KG1 (cell line): ENCODE measurements around the gene FAM13C.
A peak's percentile ranks its signal among the peaks of the same experiment; 100 is the strongest.
"Not testable (repeated sequence)": the region's sequence is repeated elsewhere in the genome, so short reads cannot be mapped to it uniquely, and the experiment has no call there.

Source experiments
- DNase-seq: peaks from one replicate; lab custom pipeline; 2025; lab: John Stamatoyannopoulos, UW

FAM13C gene

GRCh38 chr10:59276919-59277318 lies 85.4 kb downstream of the FAM13C start:
- DNase-seq: no peak

DNA sequence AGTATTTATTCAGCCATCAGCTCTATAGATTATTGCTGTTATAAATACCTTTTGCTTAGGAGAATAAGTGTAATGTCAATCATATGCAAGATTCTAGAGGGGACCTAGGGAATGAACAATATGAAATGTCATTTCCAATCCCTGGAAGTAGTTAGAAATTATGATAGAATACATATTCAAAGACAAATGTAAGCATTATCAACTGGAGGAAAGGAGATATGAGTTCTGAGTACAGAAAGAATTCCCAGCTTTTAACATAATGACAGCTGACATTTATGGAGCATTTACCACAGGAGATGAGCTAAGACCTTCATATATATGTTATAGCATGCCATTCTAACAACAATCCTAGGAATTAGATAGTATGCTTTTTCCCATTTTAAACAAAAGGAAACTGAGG lies 86.2 kb downstream of the FAM13C start:
- DNase-seq: no peak

DNA sequence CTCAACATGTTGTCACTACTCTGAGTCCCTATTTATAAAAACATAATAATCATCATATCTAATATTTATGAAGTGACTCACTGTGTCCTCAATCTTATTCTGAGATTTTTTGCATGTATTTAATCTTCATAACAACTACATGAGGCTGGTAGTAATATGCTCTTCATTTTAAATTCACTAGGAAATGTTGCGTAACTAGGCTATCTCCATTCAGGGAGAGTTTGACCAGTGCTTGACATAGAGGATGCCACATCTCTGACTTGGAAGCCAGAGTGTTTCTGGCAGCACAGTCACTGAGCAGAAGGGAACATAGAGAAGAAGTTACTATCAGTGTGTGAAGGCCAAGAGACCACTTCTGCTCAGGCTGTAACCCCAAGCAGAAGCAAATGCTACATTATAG lies 88.9 kb downstream of the FAM13C start:
- no peak for DNase-seq

- DNase-seq: no peak
Observed at GRCh38 chr10:59272061-59272460, 90.3 kb downstream of the FAM13C start.

DNA sequence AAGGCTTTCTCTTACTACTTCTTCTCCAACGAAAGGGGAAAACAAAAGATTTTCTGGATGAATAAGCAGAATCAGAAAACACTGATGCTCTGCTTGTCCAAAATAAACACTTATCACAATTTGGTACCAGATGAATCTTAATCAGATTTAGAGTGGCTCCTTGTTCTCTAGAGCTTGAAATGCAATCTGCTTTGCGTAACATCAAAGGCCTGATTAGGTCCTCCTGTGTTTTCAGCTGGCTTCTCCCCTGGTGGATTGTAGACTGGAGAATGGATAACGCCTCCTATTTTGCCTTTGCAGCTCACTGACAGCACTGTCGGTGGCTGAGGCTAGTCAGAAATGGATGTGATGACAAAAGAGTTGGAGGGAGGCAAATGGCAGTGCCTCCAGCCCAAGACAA lies 91.2 kb downstream of the FAM13C start:
- DNase-seq: no peak

DNA sequence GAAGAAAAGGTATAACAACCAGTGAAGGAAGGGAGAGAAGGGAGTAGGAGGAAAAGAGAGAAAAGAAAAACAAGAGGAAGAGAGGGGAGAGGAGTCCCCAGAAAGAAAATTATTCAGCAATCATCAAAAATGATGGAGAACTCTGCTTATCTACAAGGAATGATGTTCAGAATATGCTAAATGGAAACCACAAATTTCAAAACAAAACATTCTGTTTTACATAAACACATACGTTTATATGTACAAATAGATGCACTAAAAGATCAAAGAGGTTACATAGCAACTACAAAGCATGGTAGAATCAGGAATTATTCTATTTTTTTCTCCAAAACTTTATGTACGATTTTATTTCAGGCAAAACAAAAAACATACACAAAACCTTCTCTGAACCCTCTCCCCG lies 91.9 kb downstream of the FAM13C start:
- no peak for DNase-seq

DNA sequence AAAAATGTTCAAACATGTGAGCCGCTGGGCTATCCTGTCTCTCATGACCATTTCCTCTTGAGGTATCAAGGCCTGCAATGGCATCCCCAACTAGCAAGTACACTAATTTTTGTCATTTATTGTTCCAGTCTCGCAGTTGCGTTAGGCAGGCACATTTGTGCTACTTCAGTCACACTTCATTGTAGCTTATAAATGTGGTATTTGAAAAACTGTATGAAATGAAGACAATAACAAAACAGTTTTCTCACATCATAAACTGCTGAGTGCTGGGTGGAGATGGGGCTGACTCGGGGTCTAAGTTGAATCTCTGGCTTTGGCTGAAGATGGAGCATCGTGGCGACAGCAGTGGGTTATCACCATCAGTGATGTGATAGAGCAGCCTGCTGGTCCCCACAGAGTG lies 92.7 kb downstream of the FAM13C start:
- DNase-seq: no peak

DNA sequence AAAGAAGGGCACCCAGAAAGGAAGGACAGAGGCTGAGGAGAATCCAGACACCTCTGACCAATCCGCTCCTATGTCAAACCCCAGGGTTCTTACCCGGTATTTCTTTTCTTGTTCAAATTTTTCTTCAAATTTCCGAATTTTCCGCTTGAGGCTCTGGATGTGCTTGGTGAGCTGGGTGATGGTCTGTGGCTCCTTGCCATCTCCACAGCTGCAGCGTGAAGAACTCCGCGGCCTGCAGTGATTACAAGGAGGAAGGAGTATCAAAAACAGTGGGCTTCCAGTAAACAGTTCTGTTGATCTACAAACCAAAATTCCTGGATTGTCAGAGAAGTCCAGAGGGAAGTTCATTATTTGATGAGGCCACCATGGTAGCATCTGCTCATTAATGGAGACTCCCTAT lies 93.9 kb downstream of the FAM13C start:
- no peak for DNase-seq

DNA sequence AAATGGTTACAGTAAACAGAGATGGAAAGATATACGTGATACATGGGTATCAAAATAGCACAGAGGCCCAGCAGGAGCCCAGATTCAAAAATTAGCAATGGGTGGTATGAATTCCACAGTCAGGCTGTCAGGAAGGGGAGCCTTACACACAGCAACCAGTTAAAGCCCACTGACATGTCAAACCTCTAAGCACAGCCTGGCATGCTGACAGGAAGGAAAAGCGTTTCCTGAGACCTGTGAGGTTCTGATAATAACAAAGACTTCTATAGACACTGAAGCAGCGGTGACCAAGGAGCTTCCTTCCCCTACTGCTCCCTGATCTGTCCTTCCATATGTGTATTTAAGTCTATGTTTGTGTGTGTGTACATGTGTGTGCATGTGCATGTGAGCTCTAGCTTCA lies 96.0 kb downstream of the FAM13C start:
- DNase-seq: peak; percentile 45

DNA sequence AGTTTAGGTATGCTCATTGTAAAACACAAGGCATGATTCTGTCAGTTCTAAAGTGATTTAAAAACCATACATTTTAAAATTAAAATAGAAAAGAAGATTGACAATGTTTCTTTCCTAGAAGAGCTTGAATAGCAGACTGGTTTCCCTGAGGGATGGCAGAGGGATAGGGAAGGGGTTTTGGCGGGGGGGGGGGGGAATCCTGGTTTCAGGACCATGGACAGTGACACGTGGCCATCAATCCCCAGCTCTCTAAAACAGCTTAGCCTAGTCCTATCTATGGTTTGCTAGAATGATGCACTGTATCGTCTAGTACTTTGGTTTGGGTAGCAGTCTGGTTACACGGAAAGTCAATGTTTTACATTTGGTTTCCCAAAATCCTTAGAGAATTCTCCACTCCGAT lies 97.2 kb downstream of the FAM13C start:
- DNase-seq: no peak

DNA sequence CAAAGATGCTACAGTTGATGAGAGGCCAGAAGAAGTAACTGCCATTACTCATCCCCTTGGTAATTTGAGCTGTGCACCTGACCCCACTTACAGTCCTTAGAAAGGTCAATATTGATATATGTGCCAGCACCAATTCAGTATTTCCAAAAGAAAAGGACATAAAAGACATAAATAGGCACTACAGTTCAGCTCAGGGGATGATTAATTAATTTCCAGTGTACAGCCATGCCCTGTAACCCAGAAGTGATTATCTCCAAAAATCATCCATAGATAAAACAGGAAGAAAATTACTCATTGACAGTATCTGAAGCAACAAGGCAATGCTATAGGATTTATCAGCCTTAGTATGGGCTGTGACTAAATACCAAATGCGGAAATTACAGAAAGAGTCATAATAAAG lies 103.5 kb downstream of the FAM13C start:
- DNase-seq: no peak

GRCh38 chr10:59257224-59257623 lies 105.1 kb downstream of the FAM13C start:
- no peak for DNase-seq

DNA sequence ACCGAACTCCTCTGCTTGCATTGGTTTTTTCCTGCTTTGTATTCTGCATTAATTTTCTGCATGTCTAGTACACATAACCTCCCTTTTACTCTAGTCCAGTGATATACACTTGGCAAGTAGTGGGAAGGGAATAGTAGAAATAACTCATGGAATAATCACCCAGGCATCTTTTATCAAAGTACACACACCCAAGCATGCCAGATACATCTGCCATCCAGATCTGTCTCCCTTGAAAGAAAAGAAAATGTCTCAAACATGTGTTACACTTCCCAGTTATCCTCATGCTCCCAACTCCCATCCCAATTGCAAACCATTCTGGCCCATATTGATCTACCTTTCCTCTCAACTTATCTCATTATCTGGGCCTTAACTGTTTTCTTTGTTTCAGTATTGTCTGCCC lies 106.9 kb downstream of the FAM13C start:
- DNase-seq: no peak

DNA sequence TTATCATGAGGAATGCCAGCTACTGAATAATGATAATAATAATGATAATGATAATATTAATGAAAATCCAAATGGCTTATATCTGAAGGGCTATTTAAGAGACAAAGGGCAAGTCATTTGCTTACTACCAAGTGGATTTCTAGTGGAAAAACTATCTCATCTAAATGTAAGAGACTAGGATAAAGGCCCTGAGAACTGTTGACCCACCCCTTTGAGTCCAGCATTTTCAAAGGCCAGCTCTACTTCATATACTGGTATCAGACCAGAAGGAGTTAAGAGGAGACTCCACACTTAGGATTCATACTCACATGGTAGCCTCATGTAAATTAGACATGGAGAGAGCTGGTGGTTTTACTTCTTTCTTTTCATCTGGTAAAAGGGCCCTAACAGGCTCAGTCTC lies 109.9 kb downstream of the FAM13C start:
- no peak for DNase-seq

DNA sequence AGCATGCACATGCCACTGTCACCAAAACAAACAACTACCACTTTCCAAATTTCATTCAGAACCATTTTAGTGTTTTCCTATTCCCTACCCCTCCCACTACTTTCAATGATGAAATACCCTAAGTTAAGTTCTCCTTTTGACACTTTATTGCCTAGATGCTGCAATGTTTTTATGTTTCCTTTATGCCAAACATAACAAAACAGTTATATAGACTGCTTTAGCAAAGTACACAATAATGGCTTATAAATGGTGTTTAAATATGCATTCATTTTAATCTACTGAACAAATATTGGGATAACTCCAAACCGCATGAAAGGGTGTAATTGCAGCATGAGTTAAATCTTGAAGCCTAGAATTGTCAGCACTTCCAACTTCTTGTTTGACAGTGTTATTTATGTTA lies 116.7 kb downstream of the FAM13C start:
- no peak for DNase-seq

DNA sequence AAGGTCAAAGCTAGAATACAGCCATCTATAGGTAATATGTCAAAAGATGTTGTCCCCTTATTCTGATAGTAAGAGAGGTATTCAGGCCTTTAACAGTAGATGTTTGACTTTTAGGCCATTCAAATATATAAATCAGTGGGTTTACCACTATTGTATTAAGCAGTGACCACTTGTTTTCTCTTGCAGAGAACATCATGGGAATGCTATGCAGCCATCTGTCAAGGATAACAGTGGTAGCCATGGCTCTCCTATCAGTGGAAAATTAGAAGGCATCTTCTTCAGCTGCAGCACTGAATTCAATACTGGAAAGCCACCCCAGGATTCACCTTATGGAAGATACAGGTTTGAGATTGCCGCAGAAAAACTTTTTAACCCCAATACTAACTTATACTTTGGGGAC lies 117.5 kb downstream of the FAM13C start:
- DNase-seq: no peak

GRCh38 chr10:59243611-59244195 lies 118.6 kb downstream of the FAM13C start:
- no peak for DNase-seq

GRCh38 chr10:59242991-59243390 lies 119.4 kb downstream of the FAM13C start:
- DNase-seq: no peak

GRCh38 chr10:59242057-59242456 lies 120.3 kb downstream of the FAM13C start:
- DNase-seq: no peak

GRCh38 chr10:59240582-59241183 lies 121.7 kb downstream of the FAM13C start:
- DNase-seq: peak; percentile 59

GRCh38 chr10:59239108-59239507 lies 123.2 kb downstream of the FAM13C start:
- not testable (repeated sequence) for DNase-seq

DNA sequence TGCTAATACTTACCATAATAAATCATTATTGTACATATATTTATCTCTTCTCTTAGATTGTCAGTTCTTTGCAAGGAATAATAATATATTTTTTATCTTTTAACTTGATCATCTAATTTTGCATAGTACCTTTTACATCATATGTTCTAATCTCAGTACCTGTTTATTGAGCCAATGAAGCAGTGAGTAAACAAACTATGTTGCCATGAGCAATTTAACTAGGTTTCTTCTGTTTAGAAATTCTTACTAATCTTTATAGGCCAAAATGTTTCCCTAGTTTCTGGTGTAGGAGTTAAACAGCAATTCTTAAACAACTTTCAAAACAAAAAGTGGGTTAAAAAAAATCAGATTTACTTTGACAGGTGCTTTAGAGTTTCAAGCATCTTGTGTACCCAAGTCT lies 124.6 kb downstream of the FAM13C start:
- no peak for DNase-seq

DNA sequence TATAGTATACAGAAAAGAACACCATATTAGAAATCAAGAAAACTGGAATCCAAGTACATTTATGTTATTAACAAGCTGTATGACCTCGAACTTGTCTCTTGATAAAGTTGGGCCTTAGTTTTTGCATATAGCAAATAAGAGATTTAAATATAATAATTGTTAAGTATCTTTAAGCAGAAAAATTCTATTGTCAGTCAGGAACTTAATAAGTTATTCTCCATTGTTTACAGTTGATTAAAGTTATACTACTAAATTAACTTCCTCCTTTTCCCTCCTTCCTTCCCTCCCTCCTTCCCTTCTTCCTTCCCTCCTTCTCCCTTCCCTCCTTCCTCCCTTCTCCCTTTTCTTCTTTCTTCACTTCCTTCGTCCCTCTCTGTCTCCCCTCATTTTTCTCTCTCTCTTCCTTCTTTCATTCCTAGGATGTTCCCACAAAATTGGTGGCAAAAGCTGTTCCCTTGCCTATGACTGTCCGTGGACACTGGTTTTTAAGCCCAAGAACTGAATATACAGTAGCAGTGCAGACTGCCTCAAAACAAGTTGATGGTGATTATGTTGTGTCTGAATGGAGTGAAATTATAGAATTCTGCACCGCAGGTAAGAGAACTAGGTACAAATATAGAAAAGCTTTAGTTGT lies 126.2 kb downstream of the FAM13C start:
- no peak for DNase-seq
